GM23338 (cell line): ENCODE measurements around the gene RUNX1. TPM values are rescaled to one million over a fixed set of nuclear protein-coding genes. Genes with fewer than 3 reads are reported as not detected.

Experiments used
- ATAC-seq: fragments of 200-7000 bp; cut with Tn5 transposase; 3 replicates; pipeline ENCODE4 v1.9.1; 2020
- DNase-seq: peaks from one replicate; pipeline ENCODE4 v3.0.0-alpha.2; 2015; ENCODE audit warnings: low spot score
- H2AFZ ChIP-seq: fragments of 200-600 bp; sonication (generic); 2 replicates; pipeline ENCODE4 v1.8.0; 2016; ENCODE audit warnings: antibody characterized with exemption, mild to moderate bottlenecking, moderate library complexity
- H3F3A ChIP-seq: fragments of 200-600 bp; sonication (generic); replicated peaks from 2 replicates; pipeline ENCODE4 v1.8.0; 2017; ENCODE audit warnings: antibody characterized with exemption, mixed run types, low read depth
- H3K27ac ChIP-seq: fragments of 200-600 bp; sonication (generic); 2 replicates; pipeline ENCODE4 v1.6.1; 2016; ENCODE audit warnings: low read depth
- H3K27me3 ChIP-seq: fragments of 200-600 bp; sonication (generic); 2 replicates; pipeline ENCODE4 v1.8.0; 2016; ENCODE audit warnings: mild to moderate bottlenecking, mixed run types, moderate library complexity; ENCODE audit not compliant: insufficient read depth
- H3K36me3 ChIP-seq: fragments of 200-600 bp; sonication (generic); 2 replicates; pipeline ENCODE4 v1.8.0; 2016; ENCODE audit warnings: mild to moderate bottlenecking; ENCODE audit not compliant: insufficient read depth
- H3K4me1 ChIP-seq: fragments of 200-600 bp; sonication (generic); 2 replicates; pipeline ENCODE4 v1.8.0; 2016; ENCODE audit warnings: mild to moderate bottlenecking, moderate library complexity; ENCODE audit not compliant: insufficient read depth
- H3K4me2 ChIP-seq: fragments of 200-600 bp; sonication (generic); 2 replicates; pipeline ENCODE4 v1.7.1; 2017; ENCODE audit warnings: mixed run types
- H3K4me3 ChIP-seq: fragments of 200-600 bp; sonication (generic); 2 replicates; pipeline ENCODE4 v1.6.1; 2016; ENCODE audit warnings: mixed run types
- H3K79me2 ChIP-seq: fragments of 200-600 bp; sonication (generic); replicated peaks from 2 replicates; pipeline ENCODE4 v1.8.0; 2017; ENCODE audit warnings: mild to moderate bottlenecking; ENCODE audit not compliant: insufficient read depth
- H3K9me2 ChIP-seq: fragments of 200-600 bp; sonication (generic); 2 replicates; pipeline ENCODE4 v1.8.0; 2017; ENCODE audit not compliant: insufficient read depth
- H4K20me1 ChIP-seq: fragments of 200-600 bp; sonication (generic); replicated peaks from 2 replicates; pipeline ENCODE4 v1.8.0; 2017; ENCODE audit warnings: mild to moderate bottlenecking; ENCODE audit not compliant: insufficient read depth
- H3K27ac Mint-ChIP-seq: 2 replicates; pipeline ENCODE4 v1.8.0; 2020; ENCODE audit warnings: inconsistent platforms, mild to moderate bottlenecking, moderate library complexity, mixed read lengths
- H3K27me3 Mint-ChIP-seq: 3 replicates; pipeline ENCODE4 v1.8.0; 2022; ENCODE audit warnings: low read depth, mild to moderate bottlenecking, moderate library complexity, mixed read lengths, inconsistent platforms; ENCODE audit not compliant: insufficient read depth, poor library complexity
- H3K36me3 Mint-ChIP-seq: 3 replicates; pipeline ENCODE4 v1.8.0; 2021; ENCODE audit warnings: low read depth, mild to moderate bottlenecking, inconsistent platforms, moderate library complexity, mixed read lengths
- H3K4me1 Mint-ChIP-seq: 3 replicates; pipeline ENCODE4 v1.8.0; 2020; ENCODE audit warnings: mild to moderate bottlenecking, inconsistent platforms, mixed read lengths
- H3K4me3 Mint-ChIP-seq: 3 replicates; pipeline ENCODE4 v1.8.0; 2021; ENCODE audit warnings: moderate library complexity, mild to moderate bottlenecking, inconsistent platforms, mixed read lengths
- H3K9me3 Mint-ChIP-seq: 3 replicates; pipeline ENCODE4 v1.8.0; 2020; ENCODE audit warnings: moderate library complexity, mild to moderate bottlenecking, inconsistent platforms, mixed read lengths
- CREB1 ChIP-seq: fragments of 250-450 bp; sonication (Bioruptor Pico); IDR thresholded peaks from 2 replicates; pipeline ENCODE4 v1.5.0; 2020; ENCODE audit warnings: low read depth, mild to moderate bottlenecking, moderate library complexity
- EZH2 ChIP-seq: fragments of 200-600 bp; sonication (generic); IDR thresholded peaks from one replicate; pipeline ENCODE4 v1.8.0; 2017; ENCODE audit warnings: antibody characterized with exemption, mild to moderate bottlenecking, low read depth; ENCODE audit not compliant: unreplicated experiment
- EZH2phosphoT487 ChIP-seq: fragments of 200-600 bp; sonication (generic); IDR thresholded peaks from one replicate; pipeline ENCODE4 v1.8.1; 2018; ENCODE audit warnings: antibody characterized with exemption; ENCODE audit not compliant: unreplicated experiment
- JUNB ChIP-seq: IDR thresholded peaks from one replicate; pipeline ENCODE4 v1.6.1; 2016; ENCODE audit warnings: antibody characterized with exemption; ENCODE audit not compliant: unreplicated experiment
- NANOG ChIP-seq: IDR thresholded peaks from 2 replicates; pipeline ENCODE4 v1.6.1; 2016; ENCODE audit warnings: antibody characterized with exemption, borderline replicate concordance
- POLR2AphosphoS5 ChIP-seq: IDR thresholded peaks from 2 replicates; pipeline ENCODE4 v1.6.1; 2016; ENCODE audit warnings: antibody characterized with exemption, low read depth
- STAT1 ChIP-seq: IDR thresholded peaks from one replicate; pipeline ENCODE4 v1.6.1; 2016; ENCODE audit warnings: antibody characterized with exemption; ENCODE audit not compliant: unreplicated experiment
- ZNF114 ChIP-seq: fragments of 250-450 bp; sonication (Bioruptor Pico); IDR thresholded peaks from 2 replicates; pipeline ENCODE4 v1.5.0; 2020; ENCODE audit warnings: mild to moderate bottlenecking, moderate library complexity
- ZNF331 ChIP-seq: fragments of 250-450 bp; sonication (Bioruptor Pico); IDR thresholded peaks from 2 replicates; pipeline ENCODE4 v1.5.0; 2020; ENCODE audit warnings: low read depth, mild to moderate bottlenecking, moderate library complexity
- polyA plus RNA-seq: library from polyadenylated mRNA; unstranded; fragments of >200 nt; fragmentation: Nextera tagmentation; extraction: Ambion mirVana; gene quantifications from 2 replicates; pipeline ENCODE4 v1.2.1, GENCODE V29; 2016
- total RNA-seq: library from RNA; depleted of rRNA; stranded (reverse); fragments of >200 nt; shearing (Covaris generic); gene quantifications from 2 replicates; pipeline ENCODE4 v1.2.3, GENCODE V29; 2014
- TF ChIP-seq, protein P1 (sequence below), 2 experiments: fragments of 200-600 bp in 1 of 2; sonication (generic) in 1 of 2; conservative IDR thresholded peaks; 2 replicates each; pipeline versions ENCODE4 v1.5.1 to v1.6.1; 2016 to 2017; ENCODE audit warnings: antibody characterized with exemption in 2 of 2, low read depth in 2 of 2, mild to moderate bottlenecking in 2 of 2, moderate library complexity in 1 of 2
- TF ChIP-seq, protein P2 (sequence below): fragments of 250-450 bp; sonication (Bioruptor Pico); IDR thresholded peaks from 2 replicates; pipeline ENCODE4 v1.5.0; 2020; ENCODE audit warnings: mild to moderate bottlenecking, moderate library complexity
- TF ChIP-seq, protein P3 (sequence below): IDR thresholded peaks from one replicate; pipeline ENCODE4 v1.6.1; 2018; ENCODE audit warnings: antibody characterized with exemption; ENCODE audit not compliant: unreplicated experiment
- TF ChIP-seq, protein P4 (sequence below): IDR thresholded peaks from 2 replicates; pipeline ENCODE4 v1.6.1; 2016; ENCODE audit warnings: antibody characterized with exemption

The RUNX1 gene
- total and polyA plus RNA-seq, 2 experiments from 2014 or later = 0.29 to 1.1 TPM

DNA sequence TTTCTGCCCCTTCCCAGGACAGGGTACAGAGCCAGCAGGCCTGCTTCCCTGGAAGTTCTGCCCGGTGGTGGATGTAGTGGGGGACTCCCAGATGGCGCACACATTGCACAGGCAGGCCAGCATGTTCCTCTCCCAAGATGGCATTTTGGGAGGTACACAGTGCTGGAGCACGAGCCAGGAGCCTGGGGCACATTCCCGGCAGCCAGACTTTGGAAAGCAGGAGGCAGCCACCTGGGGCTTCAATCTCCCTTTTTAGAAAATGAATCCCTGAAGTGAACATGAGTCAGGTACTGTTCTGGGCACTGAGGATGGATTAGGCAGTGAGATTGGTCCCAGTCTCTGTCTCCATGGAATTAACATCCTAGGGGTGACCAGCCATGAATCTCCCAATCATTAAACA is 56.9 kb downstream of the RUNX1 start:
- Mint-ChIP-seq H3K4me1 (peaks cover 10% of the 10 kb centered on the region), H3K27ac (no peak overlapping the region), H3K4me3 (no peak overlapping the region), H3K9me3 (no peaks in the 10 kb centered on the region), H3K27me3 (no peaks in the 10 kb centered on the region), H3K36me3 (no peaks in the 10 kb centered on the region)
- TF ChIP-seq NANOG (no peak), EZH2phosphoT487 (no peak), JUNB (no peak), ZNF331 (CRISPR knock-in tag) (no peak), POLR2AphosphoS5 (no peak), ZNF114 (no peak), CREB1 (CRISPR knock-in tag) (no peak), EZH2 (no peak), STAT1 (no peak)
- TF ChIP-seq, protein P1, sequence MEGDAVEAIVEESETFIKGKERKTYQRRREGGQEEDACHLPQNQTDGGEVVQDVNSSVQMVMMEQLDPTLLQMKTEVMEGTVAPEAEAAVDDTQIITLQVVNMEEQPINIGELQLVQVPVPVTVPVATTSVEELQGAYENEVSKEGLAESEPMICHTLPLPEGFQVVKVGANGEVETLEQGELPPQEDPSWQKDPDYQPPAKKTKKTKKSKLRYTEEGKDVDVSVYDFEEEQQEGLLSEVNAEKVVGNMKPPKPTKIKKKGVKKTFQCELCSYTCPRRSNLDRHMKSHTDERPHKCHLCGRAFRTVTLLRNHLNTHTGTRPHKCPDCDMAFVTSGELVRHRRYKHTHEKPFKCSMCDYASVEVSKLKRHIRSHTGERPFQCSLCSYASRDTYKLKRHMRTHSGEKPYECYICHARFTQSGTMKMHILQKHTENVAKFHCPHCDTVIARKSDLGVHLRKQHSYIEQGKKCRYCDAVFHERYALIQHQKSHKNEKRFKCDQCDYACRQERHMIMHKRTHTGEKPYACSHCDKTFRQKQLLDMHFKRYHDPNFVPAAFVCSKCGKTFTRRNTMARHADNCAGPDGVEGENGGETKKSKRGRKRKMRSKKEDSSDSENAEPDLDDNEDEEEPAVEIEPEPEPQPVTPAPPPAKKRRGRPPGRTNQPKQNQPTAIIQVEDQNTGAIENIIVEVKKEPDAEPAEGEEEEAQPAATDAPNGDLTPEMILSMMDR (conservative IDR thresholded peaks at IDR 0.05; ENCODE audit: low read depth in 2 of 2) = no peak
- TF ChIP-seq, protein P2, sequence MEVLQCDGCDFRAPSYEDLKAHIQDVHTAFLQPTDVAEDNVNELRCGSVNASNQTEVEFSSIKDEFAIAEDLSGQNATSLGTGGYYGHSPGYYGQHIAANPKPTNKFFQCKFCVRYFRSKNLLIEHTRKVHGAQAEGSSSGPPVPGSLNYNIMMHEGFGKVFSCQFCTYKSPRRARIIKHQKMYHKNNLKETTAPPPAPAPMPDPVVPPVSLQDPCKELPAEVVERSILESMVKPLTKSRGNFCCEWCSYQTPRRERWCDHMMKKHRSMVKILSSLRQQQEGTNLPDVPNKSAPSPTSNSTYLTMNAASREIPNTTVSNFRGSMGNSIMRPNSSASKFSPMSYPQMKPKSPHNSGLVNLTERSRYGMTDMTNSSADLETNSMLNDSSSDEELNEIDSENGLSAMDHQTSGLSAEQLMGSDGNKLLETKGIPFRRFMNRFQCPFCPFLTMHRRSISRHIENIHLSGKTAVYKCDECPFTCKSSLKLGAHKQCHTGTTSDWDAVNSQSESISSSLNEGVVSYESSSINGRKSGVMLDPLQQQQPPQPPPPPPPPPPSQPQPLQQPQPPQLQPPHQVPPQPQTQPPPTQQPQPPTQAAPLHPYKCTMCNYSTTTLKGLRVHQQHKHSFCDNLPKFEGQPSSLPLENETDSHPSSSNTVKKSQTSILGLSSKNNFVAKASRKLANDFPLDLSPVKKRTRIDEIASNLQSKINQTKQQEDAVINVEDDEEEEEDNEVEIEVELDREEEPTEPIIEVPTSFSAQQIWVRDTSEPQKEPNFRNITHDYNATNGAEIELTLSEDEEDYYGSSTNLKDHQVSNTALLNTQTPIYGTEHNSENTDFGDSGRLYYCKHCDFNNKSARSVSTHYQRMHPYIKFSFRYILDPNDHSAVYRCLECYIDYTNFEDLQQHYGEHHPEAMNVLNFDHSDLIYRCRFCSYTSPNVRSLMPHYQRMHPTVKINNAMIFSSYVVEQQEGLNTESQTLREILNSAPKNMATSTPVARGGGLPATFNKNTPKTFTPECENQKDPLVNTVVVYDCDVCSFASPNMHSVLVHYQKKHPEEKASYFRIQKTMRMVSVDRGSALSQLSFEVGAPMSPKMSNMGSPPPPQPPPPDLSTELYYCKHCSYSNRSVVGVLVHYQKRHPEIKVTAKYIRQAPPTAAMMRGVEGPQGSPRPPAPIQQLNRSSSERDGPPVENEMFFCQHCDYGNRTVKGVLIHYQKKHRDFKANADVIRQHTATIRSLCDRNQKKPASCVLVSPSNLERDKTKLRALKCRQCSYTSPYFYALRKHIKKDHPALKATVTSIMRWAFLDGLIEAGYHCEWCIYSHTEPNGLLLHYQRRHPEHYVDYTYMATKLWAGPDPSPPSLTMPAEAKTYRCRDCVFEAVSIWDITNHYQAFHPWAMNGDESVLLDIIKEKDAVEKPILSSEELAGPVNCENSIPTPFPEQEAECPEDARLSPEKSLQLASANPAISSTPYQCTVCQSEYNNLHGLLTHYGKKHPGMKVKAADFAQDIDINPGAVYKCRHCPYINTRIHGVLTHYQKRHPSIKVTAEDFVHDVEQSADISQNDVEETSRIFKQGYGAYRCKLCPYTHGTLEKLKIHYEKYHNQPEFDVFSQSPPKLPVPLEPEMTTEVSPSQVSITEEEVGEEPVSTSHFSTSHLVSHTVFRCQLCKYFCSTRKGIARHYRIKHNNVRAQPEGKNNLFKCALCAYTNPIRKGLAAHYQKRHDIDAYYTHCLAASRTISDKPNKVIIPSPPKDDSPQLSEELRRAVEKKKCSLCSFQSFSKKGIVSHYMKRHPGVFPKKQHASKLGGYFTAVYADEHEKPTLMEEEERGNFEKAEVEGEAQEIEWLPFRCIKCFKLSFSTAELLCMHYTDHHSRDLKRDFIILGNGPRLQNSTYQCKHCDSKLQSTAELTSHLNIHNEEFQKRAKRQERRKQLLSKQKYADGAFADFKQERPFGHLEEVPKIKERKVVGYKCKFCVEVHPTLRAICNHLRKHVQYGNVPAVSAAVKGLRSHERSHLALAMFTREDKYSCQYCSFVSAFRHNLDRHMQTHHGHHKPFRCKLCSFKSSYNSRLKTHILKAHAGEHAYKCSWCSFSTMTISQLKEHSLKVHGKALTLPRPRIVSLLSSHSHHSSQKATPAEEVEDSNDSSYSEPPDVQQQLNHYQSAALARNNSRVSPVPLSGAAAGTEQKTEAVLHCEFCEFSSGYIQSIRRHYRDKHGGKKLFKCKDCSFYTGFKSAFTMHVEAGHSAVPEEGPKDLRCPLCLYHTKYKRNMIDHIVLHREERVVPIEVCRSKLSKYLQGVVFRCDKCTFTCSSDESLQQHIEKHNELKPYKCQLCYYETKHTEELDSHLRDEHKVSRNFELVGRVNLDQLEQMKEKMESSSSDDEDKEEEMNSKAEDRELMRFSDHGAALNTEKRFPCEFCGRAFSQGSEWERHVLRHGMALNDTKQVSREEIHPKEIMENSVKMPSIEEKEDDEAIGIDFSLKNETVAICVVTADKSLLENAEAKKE (CRISPR knock-in tag) = no peak
- TF ChIP-seq, protein P3, sequence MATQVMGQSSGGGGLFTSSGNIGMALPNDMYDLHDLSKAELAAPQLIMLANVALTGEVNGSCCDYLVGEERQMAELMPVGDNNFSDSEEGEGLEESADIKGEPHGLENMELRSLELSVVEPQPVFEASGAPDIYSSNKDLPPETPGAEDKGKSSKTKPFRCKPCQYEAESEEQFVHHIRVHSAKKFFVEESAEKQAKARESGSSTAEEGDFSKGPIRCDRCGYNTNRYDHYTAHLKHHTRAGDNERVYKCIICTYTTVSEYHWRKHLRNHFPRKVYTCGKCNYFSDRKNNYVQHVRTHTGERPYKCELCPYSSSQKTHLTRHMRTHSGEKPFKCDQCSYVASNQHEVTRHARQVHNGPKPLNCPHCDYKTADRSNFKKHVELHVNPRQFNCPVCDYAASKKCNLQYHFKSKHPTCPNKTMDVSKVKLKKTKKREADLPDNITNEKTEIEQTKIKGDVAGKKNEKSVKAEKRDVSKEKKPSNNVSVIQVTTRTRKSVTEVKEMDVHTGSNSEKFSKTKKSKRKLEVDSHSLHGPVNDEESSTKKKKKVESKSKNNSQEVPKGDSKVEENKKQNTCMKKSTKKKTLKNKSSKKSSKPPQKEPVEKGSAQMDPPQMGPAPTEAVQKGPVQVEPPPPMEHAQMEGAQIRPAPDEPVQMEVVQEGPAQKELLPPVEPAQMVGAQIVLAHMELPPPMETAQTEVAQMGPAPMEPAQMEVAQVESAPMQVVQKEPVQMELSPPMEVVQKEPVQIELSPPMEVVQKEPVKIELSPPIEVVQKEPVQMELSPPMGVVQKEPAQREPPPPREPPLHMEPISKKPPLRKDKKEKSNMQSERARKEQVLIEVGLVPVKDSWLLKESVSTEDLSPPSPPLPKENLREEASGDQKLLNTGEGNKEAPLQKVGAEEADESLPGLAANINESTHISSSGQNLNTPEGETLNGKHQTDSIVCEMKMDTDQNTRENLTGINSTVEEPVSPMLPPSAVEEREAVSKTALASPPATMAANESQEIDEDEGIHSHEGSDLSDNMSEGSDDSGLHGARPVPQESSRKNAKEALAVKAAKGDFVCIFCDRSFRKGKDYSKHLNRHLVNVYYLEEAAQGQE = no peak
- TF ChIP-seq, protein P4, sequence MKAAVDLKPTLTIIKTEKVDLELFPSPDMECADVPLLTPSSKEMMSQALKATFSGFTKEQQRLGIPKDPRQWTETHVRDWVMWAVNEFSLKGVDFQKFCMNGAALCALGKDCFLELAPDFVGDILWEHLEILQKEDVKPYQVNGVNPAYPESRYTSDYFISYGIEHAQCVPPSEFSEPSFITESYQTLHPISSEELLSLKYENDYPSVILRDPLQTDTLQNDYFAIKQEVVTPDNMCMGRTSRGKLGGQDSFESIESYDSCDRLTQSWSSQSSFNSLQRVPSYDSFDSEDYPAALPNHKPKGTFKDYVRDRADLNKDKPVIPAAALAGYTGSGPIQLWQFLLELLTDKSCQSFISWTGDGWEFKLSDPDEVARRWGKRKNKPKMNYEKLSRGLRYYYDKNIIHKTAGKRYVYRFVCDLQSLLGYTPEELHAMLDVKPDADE = no peak
- no peaks in the 10 kb centered on the region for H3F3A ChIP-seq
- H3K27ac ChIP-seq = no peak overlapping the region
- no peak for ATAC-seq
- no peaks in the 10 kb centered on the region for H3K4me1 ChIP-seq
- no peak for DNase-seq
- H2AFZ ChIP-seq = no peak overlapping the region
- no peaks in the 10 kb centered on the region for H3K27me3 ChIP-seq
- H3K4me3 ChIP-seq = no peak overlapping the region
- H3K4me2 ChIP-seq = no peak overlapping the region
- no peaks in the 10 kb centered on the region for H3K36me3 ChIP-seq
- H3K9me2 ChIP-seq = no peaks in the 10 kb centered on the region
- no peaks in the 10 kb centered on the region for H3K79me2 ChIP-seq
- H4K20me1 ChIP-seq = no peaks in the 10 kb centered on the region
